Mesendoderm (in vitro differentiated cells): ENCODE results near the gene TAS1R2.
A peak's percentile ranks its signal among the peaks of the same experiment; 100 is the strongest.

ENCODE experiments used
- DNase-seq: peaks from one replicate; pipeline ENCODE4 v3.0.0; 2013
- H2AK5ac ChIP-seq: 2 replicates; pipeline ENCODE4 v1.6.1; 2013; ENCODE audit warnings: low read length, inconsistent platforms
- H2BK120ac ChIP-seq: 2 replicates; pipeline ENCODE4 v1.6.1; 2013; ENCODE audit warnings: low read depth, mild to moderate bottlenecking, low read length, moderate library complexity, mixed read lengths
- H2BK15ac ChIP-seq: replicated peaks from 2 replicates; pipeline ENCODE4 v1.6.1; 2013; ENCODE audit warnings: low read depth, mild to moderate bottlenecking, moderate library complexity
- H2BK5ac ChIP-seq: 2 replicates; pipeline ENCODE4 v1.6.1; 2013; ENCODE audit warnings: low read length, inconsistent platforms
- H3K18ac ChIP-seq: 2 replicates; pipeline ENCODE4 v1.6.1; 2013; ENCODE audit warnings: mild to moderate bottlenecking, low read length, mixed read lengths
- H3K23ac ChIP-seq: one replicate; pipeline ENCODE4 v1.6.1; 2013; ENCODE audit warnings: low read length
- H3K27ac ChIP-seq: 2 replicates; pipeline ENCODE4 v1.5.1; 2013; ENCODE audit warnings: low read depth, mild to moderate bottlenecking, inconsistent platforms, low read length, moderate library complexity
- H3K27me3 ChIP-seq: 2 replicates; pipeline ENCODE4 v1.6.1; 2013; ENCODE audit warnings: low read length, control low read depth, mild to moderate bottlenecking, inconsistent platforms; ENCODE audit not compliant: insufficient read depth, poor library complexity
- H3K36me3 ChIP-seq: 2 replicates; pipeline ENCODE4 v1.6.1; 2013; ENCODE audit warnings: low read length, inconsistent platforms; ENCODE audit not compliant: control insufficient read depth, insufficient read depth
- H3K4ac ChIP-seq: one replicate; pipeline ENCODE4 v1.6.1; 2013; ENCODE audit warnings: low read depth, mild to moderate bottlenecking, low read length, moderate library complexity
- H3K4me1 ChIP-seq: 2 replicates; pipeline ENCODE4 v1.6.1; 2013; ENCODE audit warnings: low read depth, low read length, inconsistent platforms; ENCODE audit not compliant: control insufficient read depth
- H3K4me2 ChIP-seq: 2 replicates; pipeline ENCODE4 v1.6.1; 2013; ENCODE audit warnings: low read length
- H3K4me3 ChIP-seq: 2 replicates; pipeline ENCODE4 v1.5.1; 2013; ENCODE audit warnings: mild to moderate bottlenecking, low read length
- H3K56ac ChIP-seq: one replicate; pipeline ENCODE4 v1.6.1; 2013; ENCODE audit warnings: low read length
- H3K79me1 ChIP-seq: 2 replicates; pipeline ENCODE4 v1.6.1; 2013; ENCODE audit warnings: low read length, inconsistent platforms
- H3K79me2 ChIP-seq: 2 replicates; pipeline ENCODE4 v1.6.1; 2013; ENCODE audit warnings: mild to moderate bottlenecking, low read length; ENCODE audit not compliant: control insufficient read depth, insufficient read depth
- H3K9ac ChIP-seq: 2 replicates; pipeline ENCODE4 v1.6.1; 2013; ENCODE audit warnings: low read length, inconsistent platforms
- H4K5ac ChIP-seq: one replicate; pipeline ENCODE4 v1.6.1; 2013; ENCODE audit warnings: low read length
- H4K8ac ChIP-seq: one replicate; pipeline ENCODE4 v1.6.1; 2013; ENCODE audit warnings: low read depth, mild to moderate bottlenecking, control low read depth, low read length, moderate library complexity
- WGBS: extraction: QIAGEN DNeasy Blood & Tissue Kit; methylation state at CpG from one replicate; pipeline ENCODE4 v1.1.7; 2013; ENCODE audit warnings: low lambda C conversion rate, missing lambda C conversion rate; ENCODE audit not compliant: insufficient coverage; ENCODE audit errors: extremely low coverage; 5-methylcytosine and 5-hydroxymethylcytosine counted together

TAS1R2 gene

DNA sequence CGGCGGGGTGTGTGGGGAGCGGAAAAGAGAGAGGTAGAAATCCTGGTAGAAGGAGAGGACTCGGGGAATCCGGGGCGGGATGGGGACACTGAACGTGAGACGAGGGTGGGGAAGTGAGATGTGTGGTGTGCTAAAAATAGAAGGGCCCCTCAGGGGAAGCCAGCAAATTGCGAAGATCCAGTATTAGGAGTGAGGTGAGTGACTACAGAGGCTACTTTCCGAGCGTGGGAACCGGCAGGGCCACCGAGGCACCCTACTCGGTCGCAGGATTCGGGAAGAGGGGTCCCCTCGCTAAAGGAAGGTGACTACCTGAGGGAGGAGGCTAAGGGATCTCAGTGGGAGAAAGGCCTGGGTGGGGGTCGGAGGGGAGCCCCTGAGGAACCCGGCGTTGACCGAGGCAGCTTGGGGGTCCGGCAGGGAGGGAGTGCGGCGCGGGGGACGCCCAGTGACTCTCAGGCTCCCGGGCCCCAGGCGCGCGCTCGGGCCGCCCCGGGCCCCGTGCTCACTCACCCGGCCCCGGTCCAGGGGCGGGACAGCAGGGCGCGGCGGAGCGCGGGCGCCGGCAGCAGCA is 42.6 kb upstream of the TAS1R2 start:
- Histone ChIP-seq H3K56ac (peak overlapping the region; percentile 86), H4K5ac (no peak overlapping the region), H3K23ac (no peak overlapping the region), H4K8ac (no peak overlapping the region), H2AK5ac (no peak overlapping the region), H3K27me3 (no peaks in the 10 kb centered on the region), H2BK5ac (no peak overlapping the region), H3K9ac (peak overlapping the region; percentile 76), H3K79me2 (no peaks in the 10 kb centered on the region), H3K18ac (peak overlapping the region; percentile 39), H3K36me3 (no peaks in the 10 kb centered on the region), H3K27ac (no peak overlapping the region), H3K4ac (no peak overlapping the region), H2BK120ac (no peak overlapping the region), H3K4me1 (peaks cover 4% of the 10 kb centered on the region), H3K79me1 (no peaks in the 10 kb centered on the region), H2BK15ac (no peak overlapping the region), H3K4me2 (peak overlapping the region; percentile 81), H3K4me3 (peak overlapping the region; percentile 73)
- WGBS, result no CpG with 5 or more reads among the region's 44 CpGs
- DNase-seq, result no peak

DNA sequence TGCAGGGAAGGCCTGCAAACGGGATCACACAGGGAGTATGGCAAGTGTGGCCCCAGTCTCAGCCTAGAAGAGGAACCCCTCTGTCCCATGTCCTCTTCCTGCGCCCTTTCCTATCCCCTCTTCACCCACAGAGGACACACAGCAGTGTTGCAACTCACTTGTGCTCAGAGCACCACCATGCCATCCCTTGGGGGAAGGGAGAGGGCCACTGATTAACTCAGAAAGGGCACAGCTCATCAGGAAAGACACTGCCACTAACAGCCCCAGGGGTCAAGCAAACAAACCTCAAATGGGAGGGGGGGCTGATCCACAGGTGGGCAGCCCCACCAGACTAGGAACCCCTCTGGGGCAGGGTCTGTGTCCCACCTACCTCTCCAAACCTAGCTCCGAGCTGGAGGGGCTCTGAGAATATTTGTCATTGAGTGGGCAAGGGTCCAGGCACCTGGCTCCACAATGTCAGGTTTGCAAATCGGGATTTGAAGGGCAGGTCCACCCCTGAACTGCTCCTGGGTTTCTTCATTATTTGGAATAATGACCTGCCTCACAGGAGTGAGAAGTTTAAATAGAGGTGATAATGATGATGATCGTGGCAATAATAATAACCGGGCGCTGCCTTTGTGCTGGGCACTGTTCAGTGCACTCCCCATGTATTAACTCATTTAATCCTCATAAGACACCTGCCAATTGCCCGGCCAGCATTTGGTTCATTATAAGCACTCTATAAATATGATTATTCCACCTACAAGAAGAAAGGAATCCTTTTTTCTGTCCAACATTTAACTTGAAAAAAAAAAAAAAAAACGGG is 41.9 kb upstream of the TAS1R2 start:
- Histone ChIP-seq H2BK5ac (no peak overlapping the region), H3K27me3 (no peaks in the 10 kb centered on the region), H4K5ac (no peak overlapping the region), H3K4me3 (no peak overlapping the region), H3K4me2 (no peak overlapping the region), H2BK120ac (no peak overlapping the region), H3K56ac (no peak overlapping the region), H3K27ac (no peak overlapping the region), H3K79me1 (no peaks in the 10 kb centered on the region), H3K9ac (no peak overlapping the region), H3K18ac (no peak overlapping the region), H2BK15ac (no peak overlapping the region), H3K36me3 (no peaks in the 10 kb centered on the region), H2AK5ac (no peak overlapping the region), H3K23ac (no peak overlapping the region), H3K79me2 (no peaks in the 10 kb centered on the region), H3K4me1 (peaks cover 4% of the 10 kb centered on the region), H3K4ac (no peak overlapping the region), H4K8ac (no peak overlapping the region)
- DNase-seq, result no peak
- no CpG with 5 or more reads among the region's 9 CpGs for WGBS

DNA sequence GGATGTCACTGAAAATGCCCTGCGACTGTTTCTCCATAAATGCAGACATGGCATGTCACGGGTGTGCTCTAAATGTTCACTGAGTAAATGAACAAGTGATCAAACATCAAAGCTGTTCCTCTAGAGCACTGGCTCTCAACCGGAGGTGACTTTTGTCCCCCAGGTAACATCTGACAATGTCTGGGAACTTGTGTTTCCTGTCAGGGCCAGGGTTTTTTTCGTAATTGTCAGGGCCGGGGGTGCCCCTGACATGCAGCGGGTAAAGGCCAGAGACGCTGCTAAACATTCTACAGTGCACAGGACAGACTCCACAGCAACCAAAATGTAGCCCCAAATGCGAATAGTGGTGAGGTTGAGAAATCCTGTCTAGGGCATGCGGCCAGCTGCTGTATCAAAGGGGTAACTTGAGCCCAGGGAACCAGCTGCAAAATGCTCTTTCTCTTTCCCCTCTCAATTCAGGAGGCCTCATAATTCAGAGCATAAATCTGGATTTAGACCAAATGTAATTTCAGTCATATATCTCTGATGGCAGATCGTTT is 40.9 kb upstream of the TAS1R2 start:
- H3K79me2 ChIP-seq, result no peaks in the 10 kb centered on the region
- no peak overlapping the region for H2BK15ac ChIP-seq
- H3K27ac ChIP-seq, result no peak overlapping the region
- peaks cover 4% of the 10 kb centered on the region for H3K4me1 ChIP-seq
- H3K18ac ChIP-seq, result no peak overlapping the region
- no peak overlapping the region for H3K4me2 ChIP-seq
- H3K9ac ChIP-seq, result no peak overlapping the region
- no peak overlapping the region for H4K8ac ChIP-seq
- H3K23ac ChIP-seq, result no peak overlapping the region
- H3K36me3 ChIP-seq, result no peaks in the 10 kb centered on the region
- H3K56ac ChIP-seq, result no peak overlapping the region
- no peaks in the 10 kb centered on the region for H3K27me3 ChIP-seq
- no peak overlapping the region for H2BK120ac ChIP-seq
- no peak overlapping the region for H3K4me3 ChIP-seq
- WGBS, result no CpG with 5 or more reads among the region's 10 CpGs
- no peak overlapping the region for H3K4ac ChIP-seq
- DNase-seq, result no peak
- no peaks in the 10 kb centered on the region for H3K79me1 ChIP-seq
- H2BK5ac ChIP-seq, result no peak overlapping the region
- H4K5ac ChIP-seq, result no peak overlapping the region
- no peak overlapping the region for H2AK5ac ChIP-seq

DNA sequence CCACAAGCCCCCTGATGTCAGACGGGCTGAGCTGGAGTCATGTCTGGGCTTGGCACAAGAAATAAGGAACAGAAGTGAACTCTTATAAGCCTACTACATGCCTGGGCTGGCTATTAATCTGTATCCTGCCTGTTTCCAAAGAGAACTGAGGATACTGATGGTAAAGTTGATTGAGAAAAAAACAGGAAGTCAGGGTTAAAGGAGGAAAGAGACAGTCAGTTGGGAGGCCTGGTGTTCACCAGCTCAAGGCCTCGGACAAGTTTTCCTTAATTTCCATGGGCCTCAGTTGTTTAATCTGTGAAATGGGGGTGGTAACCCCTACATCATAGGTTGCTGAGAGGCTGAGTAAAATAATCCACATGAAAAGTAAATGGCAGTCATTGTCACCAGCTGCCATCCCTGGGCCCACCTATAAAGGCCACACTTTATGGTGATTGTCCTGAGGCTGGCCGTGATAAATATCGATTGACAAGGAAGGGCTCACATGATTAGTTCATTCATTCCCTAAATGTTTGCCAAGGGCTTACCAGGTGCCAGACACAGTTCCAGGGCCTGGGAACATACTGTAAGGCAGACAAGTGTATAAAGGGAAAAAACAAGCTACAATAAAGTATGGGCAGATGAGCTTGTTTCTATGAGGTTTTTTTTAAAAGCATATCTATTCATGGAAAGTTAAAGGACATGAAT is 40.0 kb upstream of the TAS1R2 start:
- no peaks in the 10 kb centered on the region for H3K36me3 ChIP-seq
- peaks cover 4% of the 10 kb centered on the region for H3K4me1 ChIP-seq
- H3K18ac ChIP-seq, result no peak overlapping the region
- no peak overlapping the region for H2AK5ac ChIP-seq
- no peak overlapping the region for H2BK120ac ChIP-seq
- no peak for DNase-seq
- no CpG with 5 or more reads among the region's 4 CpGs for WGBS
- no peaks in the 10 kb centered on the region for H3K79me1 ChIP-seq
- no peak overlapping the region for H3K4ac ChIP-seq
- no peak overlapping the region for H3K56ac ChIP-seq
- no peak overlapping the region for H3K4me2 ChIP-seq
- H3K27me3 ChIP-seq, result no peaks in the 10 kb centered on the region
- no peak overlapping the region for H2BK5ac ChIP-seq
- H3K23ac ChIP-seq, result no peak overlapping the region
- no peak overlapping the region for H4K5ac ChIP-seq
- no peak overlapping the region for H3K9ac ChIP-seq
- no peak overlapping the region for H3K27ac ChIP-seq
- H3K79me2 ChIP-seq, result no peaks in the 10 kb centered on the region
- H3K4me3 ChIP-seq, result no peak overlapping the region
- no peak overlapping the region for H2BK15ac ChIP-seq
- no peak overlapping the region for H4K8ac ChIP-seq

DNA sequence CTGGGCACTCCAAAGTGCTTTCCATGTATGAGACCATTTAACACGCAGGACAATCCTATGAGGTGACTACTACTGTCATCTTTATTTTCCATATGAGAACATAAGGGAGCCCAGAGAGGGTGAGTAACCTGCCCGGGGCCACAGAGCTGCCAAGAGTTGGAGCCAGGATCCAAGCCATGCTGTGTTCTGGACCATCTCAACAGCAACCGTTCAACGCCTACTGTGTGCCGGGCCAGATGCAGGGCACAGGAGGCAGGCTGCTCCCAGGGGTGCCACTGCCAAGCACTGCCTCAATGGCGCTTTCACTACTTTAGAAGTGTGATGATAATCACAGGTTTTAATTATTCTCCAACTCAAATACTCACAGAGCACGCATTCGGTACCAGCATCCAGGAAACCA is 39.1 kb upstream of the TAS1R2 start:
- Histone ChIP-seq H3K4ac (no peak overlapping the region), H3K4me3 (no peak overlapping the region), H3K27ac (no peak overlapping the region), H4K8ac (no peak overlapping the region), H3K36me3 (no peaks in the 10 kb centered on the region), H2AK5ac (no peak overlapping the region), H3K79me1 (no peaks in the 10 kb centered on the region), H3K18ac (no peak overlapping the region), H3K9ac (no peak overlapping the region), H3K4me2 (no peak overlapping the region), H3K4me1 (peaks cover 4% of the 10 kb centered on the region), H3K79me2 (no peaks in the 10 kb centered on the region), H4K5ac (no peak overlapping the region), H2BK15ac (no peak overlapping the region), H3K27me3 (no peaks in the 10 kb centered on the region), H2BK120ac (no peak overlapping the region), H3K23ac (no peak overlapping the region), H2BK5ac (no peak overlapping the region), H3K56ac (no peak overlapping the region)
- WGBS, result no CpG with 5 or more reads among the region's 8 CpGs
- no peak for DNase-seq
